K562 treated with DMSO at 1 percent for 12 hours (cell line): ENCODE data around the gene RABL2A. TPM values are rescaled to one million over a fixed set of nuclear protein-coding genes. Genes with fewer than 3 reads are reported as not detected.

Experiments used
- total RNA-seq: library from RNA; unstranded; fragments of 300-600 nt; gene quantifications from 2 replicates; pipeline ENCODE4 v1.2.3, GENCODE V29; 2022; ENCODE audit not compliant: insufficient read depth

The RABL2A gene
- 0.91 and 8.8 TPM in 2 replicates for total RNA-seq

GRCh38 chr2:113626616-113627330 lies at the start of gene RABL2A:
Gene RABL2A, plus strand, starts transcription at chr2:113627266. Its CDS starts 1,341 bp downstream, at chr2:113628607.

Other genes starting within 250 kb of the RABL2A start
- gene ZNG1B, start 189.6 kb upstream of the RABL2A start, total RNA-seq, result 13.0 and 15.5 TPM in 2 replicates
- gene FOXD4L1, start 128.6 kb upstream of the RABL2A start, total RNA-seq, result 0.33 and 0.81 TPM in 2 replicates
- 5.9 and 24.1 TPM in 2 replicates for gene SLC35F5, start 129.4 kb downstream of the RABL2A start, total RNA-seq